Ascending aorta (tissue), 2 donors: ENCODE results near the gene SLC12A2. TPM values are rescaled to one million over a fixed set of nuclear protein-coding genes. Genes with fewer than 3 reads are reported as not detected.

Experiments
- DNase-seq, 2 donors: peaks; one replicate each; pipeline ENCODE4 v3.0.0-alpha.2; 2019; ENCODE audit warnings: low spot score in 2 of 2
- H3K27ac ChIP-seq, 2 donors: fragments of 200-600 bp; sonication (generic); one replicate each; pipeline ENCODE4 v1.5.1; 2016 to 2017; ENCODE audit warnings: mild to moderate bottlenecking in 1 of 2
- H3K27me3 ChIP-seq: fragments of 200-600 bp; sonication (generic); one replicate; pipeline ENCODE4 v1.5.1; 2017
- H3K36me3 ChIP-seq, 2 donors: fragments of 200-600 bp; sonication (generic); one replicate each; pipeline ENCODE4 v1.5.1; 2016
- H3K4me1 ChIP-seq, 2 donors: fragments of 200-600 bp; sonication (generic); one replicate each; pipeline ENCODE4 v1.5.1; 2016 to 2017; ENCODE audit warnings: mild to moderate bottlenecking in 1 of 2
- H3K4me3 ChIP-seq, 2 donors: fragments of 200-600 bp; sonication (generic); one replicate each; pipeline ENCODE4 v1.5.1; 2016 to 2017; ENCODE audit warnings: mild to moderate bottlenecking in 1 of 2
- H3K9me3 ChIP-seq, 2 donors: fragments of 200-600 bp; sonication (generic); one replicate each; pipeline ENCODE4 v1.5.1; 2016
- intact Hi-C: fragments of 100-400 bp; cut with DNase I; formaldehyde crosslinking; loops from one replicate; pipeline ENCODE4 v1.15.1; 2023
- total RNA-seq: library from RNA; depleted of rRNA; stranded (reverse); fragments of >200 nt; gene quantifications from one replicate; pipeline ENCODE4 v1.1.0, GENCODE V29; 2016
- TF ChIP-seq, protein P1 (sequence below), 3 experiments: fragments of 200-600 bp in 2 of 3; fragments of 450-650 bp in 1 of 3; sonication (generic) in 2 of 3; IDR thresholded peaks; one replicate each; pipeline ENCODE4 v1.5.1; 2016 to 2019; ENCODE audit warnings: antibody characterized with exemption in 3 of 3, mild to moderate bottlenecking in 1 of 3, moderate library complexity in 1 of 3

SLC12A2 gene
- total RNA-seq, 1 donor from 2014 or later = 11.8 TPM

DNA sequence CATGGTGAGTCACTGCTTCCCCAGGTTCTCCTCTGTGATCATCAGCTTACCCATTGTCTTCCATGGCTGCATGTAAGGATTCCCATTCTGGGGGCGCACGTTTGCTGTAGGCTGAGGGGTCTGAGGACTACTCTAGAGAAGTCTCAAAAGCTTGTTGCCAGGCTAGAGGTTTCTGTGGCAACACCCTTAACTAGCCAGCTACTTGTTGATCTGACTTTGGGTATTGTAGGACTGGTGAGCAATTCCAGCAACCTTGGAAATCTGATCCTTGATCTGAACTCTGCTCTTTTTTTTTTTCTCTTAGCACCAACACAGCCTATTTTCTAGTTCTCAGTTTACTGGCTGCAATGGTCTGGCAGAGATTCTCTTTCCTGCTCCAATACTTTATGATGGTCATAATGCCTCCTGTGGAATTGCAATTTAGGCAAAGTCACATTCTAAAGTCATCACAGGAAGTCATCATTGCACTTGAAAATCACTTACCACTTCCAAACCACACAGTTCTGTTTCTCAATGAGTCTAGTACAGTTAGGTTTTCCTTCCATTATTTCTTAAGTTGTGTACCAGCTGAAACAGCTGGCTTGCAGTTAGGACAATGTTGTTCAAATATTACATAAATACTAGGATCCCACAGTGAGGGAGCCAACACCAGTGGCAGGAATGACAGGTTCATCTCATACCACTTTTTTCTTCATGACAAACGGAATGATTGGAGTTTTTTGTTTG is 110.3 kb downstream of the SLC12A2 start:
- TF ChIP-seq, protein P1, sequence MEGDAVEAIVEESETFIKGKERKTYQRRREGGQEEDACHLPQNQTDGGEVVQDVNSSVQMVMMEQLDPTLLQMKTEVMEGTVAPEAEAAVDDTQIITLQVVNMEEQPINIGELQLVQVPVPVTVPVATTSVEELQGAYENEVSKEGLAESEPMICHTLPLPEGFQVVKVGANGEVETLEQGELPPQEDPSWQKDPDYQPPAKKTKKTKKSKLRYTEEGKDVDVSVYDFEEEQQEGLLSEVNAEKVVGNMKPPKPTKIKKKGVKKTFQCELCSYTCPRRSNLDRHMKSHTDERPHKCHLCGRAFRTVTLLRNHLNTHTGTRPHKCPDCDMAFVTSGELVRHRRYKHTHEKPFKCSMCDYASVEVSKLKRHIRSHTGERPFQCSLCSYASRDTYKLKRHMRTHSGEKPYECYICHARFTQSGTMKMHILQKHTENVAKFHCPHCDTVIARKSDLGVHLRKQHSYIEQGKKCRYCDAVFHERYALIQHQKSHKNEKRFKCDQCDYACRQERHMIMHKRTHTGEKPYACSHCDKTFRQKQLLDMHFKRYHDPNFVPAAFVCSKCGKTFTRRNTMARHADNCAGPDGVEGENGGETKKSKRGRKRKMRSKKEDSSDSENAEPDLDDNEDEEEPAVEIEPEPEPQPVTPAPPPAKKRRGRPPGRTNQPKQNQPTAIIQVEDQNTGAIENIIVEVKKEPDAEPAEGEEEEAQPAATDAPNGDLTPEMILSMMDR (IDR thresholded peaks at IDR 0.05) = no peak
- Histone ChIP-seq H3K9me3 (no peaks in the 10 kb centered on the region), H3K4me1 (no peaks in the 10 kb centered on the region), H3K4me3 (no peak overlapping the region), H3K27me3 (no peaks in the 10 kb centered on the region), H3K36me3 (no peaks in the 10 kb centered on the region), H3K27ac (no peak overlapping the region)
- intact Hi-C loops = no loop called here
- no peak for DNase-seq

GRCh38 chr5:128195316-128195715 is 111.8 kb downstream of the SLC12A2 start:
- no peak for DNase-seq
- H3K36me3 ChIP-seq = no peaks in the 10 kb centered on the region
- H3K4me1 ChIP-seq = no peaks in the 10 kb centered on the region
- H3K4me3 ChIP-seq = no peak overlapping the region
- intact Hi-C loops = no loop called here
- H3K9me3 ChIP-seq = no peaks in the 10 kb centered on the region
- TF ChIP-seq, protein P1 (IDR thresholded peaks at IDR 0.05) = no peak
- no peaks in the 10 kb centered on the region for H3K27me3 ChIP-seq
- no peak overlapping the region for H3K27ac ChIP-seq

DNA sequence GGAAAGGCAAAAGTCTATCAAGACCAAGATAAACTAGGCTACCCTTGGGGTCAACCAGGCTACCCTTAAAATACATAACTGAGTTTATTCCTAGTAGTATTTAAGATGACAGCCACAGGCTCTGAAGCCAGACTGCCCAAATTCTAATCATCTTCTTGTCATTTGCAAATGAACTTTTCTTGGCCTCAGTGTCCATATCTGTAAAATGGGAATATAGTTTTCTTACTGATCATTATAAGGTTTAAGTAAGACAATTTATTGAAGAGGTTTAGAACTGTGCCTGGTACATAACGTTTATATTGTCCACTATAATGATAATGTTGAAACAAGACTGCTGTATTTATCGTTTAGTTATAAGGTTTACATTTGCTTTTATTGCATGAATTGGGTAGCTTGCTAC is 112.5 kb downstream of the SLC12A2 start:
- TF ChIP-seq, protein P1 (IDR thresholded peaks at IDR 0.05) = no peak
- intact Hi-C loops = no loop called here
- no peak overlapping the region for H3K27ac ChIP-seq
- H3K4me3 ChIP-seq = no peak overlapping the region
- DNase-seq = no peak
- no peaks in the 10 kb centered on the region for H3K27me3 ChIP-seq
- H3K36me3 ChIP-seq = no peaks in the 10 kb centered on the region
- H3K9me3 ChIP-seq = no peaks in the 10 kb centered on the region
- H3K4me1 ChIP-seq = peaks cover 0 to 1% of the 10 kb centered on the region in 2 donors

DNA sequence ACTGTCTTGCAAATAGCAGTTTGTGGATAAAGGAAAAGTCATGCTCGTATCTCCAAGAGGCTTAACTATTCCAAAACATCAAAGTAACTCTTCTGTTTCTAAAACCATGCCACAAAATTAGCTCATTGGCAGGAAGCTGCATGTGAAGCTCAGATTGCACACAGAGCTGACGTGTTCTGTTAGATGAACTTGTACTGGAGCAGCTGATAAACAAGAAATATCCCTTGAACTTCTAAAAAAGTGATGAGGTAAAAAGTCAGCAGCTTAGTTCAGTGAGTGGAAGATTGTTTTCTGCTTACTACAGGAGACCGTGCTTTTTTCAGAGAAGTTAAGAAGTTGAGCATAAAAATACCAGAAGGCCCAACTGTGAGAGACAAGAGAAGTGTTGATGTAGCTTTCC is 113.2 kb downstream of the SLC12A2 start:
- intact Hi-C loops = no loop called here
- no peak overlapping the region for H3K4me3 ChIP-seq
- no peaks in the 10 kb centered on the region for H3K27me3 ChIP-seq
- H3K9me3 ChIP-seq = no peaks in the 10 kb centered on the region
- H3K4me1 ChIP-seq = peaks cover 2 to 3% of the 10 kb centered on the region in 2 donors
- no peak overlapping the region for H3K27ac ChIP-seq
- TF ChIP-seq, protein P1 (IDR thresholded peaks at IDR 0.05) = no peak
- no peak for DNase-seq
- H3K36me3 ChIP-seq = no peaks in the 10 kb centered on the region

GRCh38 chr5:128197896-128198522 is 114.4 kb downstream of the SLC12A2 start:
- H3K9me3 ChIP-seq = no peaks in the 10 kb centered on the region
- H3K27ac ChIP-seq = no peak overlapping the region
- DNase-seq = no peak
- no peaks in the 10 kb centered on the region for H3K27me3 ChIP-seq
- intact Hi-C loops = no loop called here
- no peaks in the 10 kb centered on the region for H3K36me3 ChIP-seq
- no peak overlapping the region for H3K4me3 ChIP-seq
- peaks cover 2 to 3% of the 10 kb centered on the region in 2 donors for H3K4me1 ChIP-seq
- TF ChIP-seq, protein P1 (IDR thresholded peaks at IDR 0.05) = no peak
